Fibroblast of mammary gland (primary cell): ENCODE measurements around the gene DNAH10.

Experiments used
- DNase-seq: peaks from one replicate; pipeline ENCODE4 v3.0.0-alpha.2; 2010; ENCODE audit warnings: low read depth
- H3K4me3 ChIP-seq: 2 replicates; pipeline ENCODE4 v1.5.1; 2011; ENCODE audit warnings: low read depth, mild to moderate bottlenecking, low read length, moderate library complexity; ENCODE audit not compliant: control insufficient read depth
- TF ChIP-seq, protein P1 (sequence below): conservative IDR thresholded peaks from 2 replicates; pipeline ENCODE4 v1.5.1; 2011; ENCODE audit warnings: low read depth, low read length, inconsistent platforms; ENCODE audit not compliant: control insufficient read depth, insufficient read depth

DNAH10 gene

DNA sequence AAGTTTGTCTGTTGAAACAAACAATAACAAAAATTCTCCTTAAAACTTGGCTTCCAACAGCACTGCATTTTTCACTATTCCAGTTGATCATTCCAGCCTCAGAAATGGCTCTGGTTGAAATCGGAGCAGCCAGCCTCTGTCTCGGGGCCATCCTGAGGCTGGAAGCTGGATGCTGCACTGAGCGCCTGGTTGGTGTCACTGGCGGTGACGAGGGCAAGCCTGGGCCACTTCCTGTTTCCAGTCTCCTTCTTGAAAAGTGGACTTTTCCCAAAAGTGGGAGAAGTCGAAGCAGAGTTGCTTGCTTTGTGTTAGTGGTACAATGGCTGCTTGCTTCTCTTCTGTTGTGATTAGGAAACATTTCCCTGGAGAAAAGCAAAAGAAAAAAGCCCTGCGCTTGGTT is 161.8 kb downstream of the DNAH10 start:
- no peak overlapping the region for H3K4me3 ChIP-seq
- no peak for DNase-seq
- TF ChIP-seq, protein P1, sequence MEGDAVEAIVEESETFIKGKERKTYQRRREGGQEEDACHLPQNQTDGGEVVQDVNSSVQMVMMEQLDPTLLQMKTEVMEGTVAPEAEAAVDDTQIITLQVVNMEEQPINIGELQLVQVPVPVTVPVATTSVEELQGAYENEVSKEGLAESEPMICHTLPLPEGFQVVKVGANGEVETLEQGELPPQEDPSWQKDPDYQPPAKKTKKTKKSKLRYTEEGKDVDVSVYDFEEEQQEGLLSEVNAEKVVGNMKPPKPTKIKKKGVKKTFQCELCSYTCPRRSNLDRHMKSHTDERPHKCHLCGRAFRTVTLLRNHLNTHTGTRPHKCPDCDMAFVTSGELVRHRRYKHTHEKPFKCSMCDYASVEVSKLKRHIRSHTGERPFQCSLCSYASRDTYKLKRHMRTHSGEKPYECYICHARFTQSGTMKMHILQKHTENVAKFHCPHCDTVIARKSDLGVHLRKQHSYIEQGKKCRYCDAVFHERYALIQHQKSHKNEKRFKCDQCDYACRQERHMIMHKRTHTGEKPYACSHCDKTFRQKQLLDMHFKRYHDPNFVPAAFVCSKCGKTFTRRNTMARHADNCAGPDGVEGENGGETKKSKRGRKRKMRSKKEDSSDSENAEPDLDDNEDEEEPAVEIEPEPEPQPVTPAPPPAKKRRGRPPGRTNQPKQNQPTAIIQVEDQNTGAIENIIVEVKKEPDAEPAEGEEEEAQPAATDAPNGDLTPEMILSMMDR = no peak

- no peak overlapping the region for H3K4me3 ChIP-seq
- TF ChIP-seq, protein P1 = no peak
- no peak for DNase-seq
These were observed 162.4 kb downstream of the DNAH10 start for GRCh38 chr12:123924539-123924938.

DNA sequence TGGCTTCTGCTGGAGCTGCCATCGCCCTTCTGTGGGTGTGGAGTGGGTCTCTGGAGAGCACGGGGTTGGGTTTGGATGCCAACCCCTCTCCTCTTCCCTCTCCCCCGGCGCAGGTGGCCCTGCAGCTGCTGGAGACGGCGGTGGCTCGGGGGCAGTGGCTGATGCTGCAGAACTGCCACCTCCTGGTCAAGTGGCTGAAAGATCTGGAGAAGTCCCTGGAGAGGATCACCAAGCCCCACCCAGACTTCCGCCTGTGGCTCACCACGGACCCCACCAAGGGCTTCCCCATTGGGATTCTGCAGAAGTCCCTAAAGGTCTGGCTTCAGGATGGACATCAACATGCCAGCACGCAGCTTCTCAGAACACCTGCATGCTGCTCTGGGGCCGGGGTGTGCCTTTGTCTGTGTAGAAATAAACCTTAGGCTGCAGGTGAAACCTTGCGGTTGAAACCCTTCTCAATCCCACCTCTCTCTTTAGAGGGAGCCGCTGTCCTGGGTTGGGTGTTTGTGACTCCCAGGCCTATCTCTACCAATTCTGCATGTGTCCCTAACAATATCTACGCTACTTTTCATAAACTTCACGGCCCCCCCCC is 166.3 kb downstream of the DNAH10 start:
- DNase-seq = no peak
- H3K4me3 ChIP-seq = no peak overlapping the region
- TF ChIP-seq, protein P1 = no peak

GRCh38 chr12:123928897-123929296 is 166.8 kb downstream of the DNAH10 start:
- H3K4me3 ChIP-seq = no peak overlapping the region
- no peak for DNase-seq
- TF ChIP-seq, protein P1 = no peak

- no peak for DNase-seq
- TF ChIP-seq, protein P1 = no peak
- H3K4me3 ChIP-seq = no peak overlapping the region
These were observed 168.0 kb downstream of the DNAH10 start for GRCh38 chr12:123929946-123930583.

DNA sequence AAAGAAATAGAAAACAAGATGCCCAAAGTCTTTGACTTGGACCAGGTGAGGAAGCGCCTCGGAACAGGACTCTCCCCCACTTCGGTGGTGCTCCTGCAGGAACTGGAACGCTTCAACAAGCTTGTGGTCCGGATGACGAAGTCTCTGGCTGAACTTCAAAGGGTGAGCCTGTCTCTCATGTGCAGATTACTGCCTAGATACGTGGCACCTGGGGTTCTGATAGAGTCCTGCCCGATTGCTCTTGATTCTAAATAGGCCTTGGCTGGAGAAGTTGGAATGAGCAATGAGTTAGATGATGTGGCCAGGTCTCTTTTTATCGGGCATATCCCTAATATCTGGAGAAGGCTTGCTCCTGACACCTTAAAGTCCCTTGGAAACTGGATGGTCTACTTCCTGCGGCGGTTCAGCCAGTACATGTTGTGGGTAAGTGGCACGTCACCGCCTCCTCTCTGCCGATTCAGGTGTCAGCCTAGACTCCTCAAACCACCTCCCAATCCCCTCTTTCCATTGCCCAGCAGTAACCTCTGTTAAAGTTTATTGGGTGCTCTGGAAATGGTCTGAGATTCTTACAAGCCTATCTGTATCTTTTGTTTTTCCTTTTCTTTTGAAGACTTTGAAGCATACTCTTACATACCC is 169.7 kb downstream of the DNAH10 start:
- no peak overlapping the region for H3K4me3 ChIP-seq
- TF ChIP-seq, protein P1 = no peak
- no peak for DNase-seq
